Measurements from ENCODE around the gene DBNDD2.

DBNDD2 gene

GRCh38 chr20:45370571-45371160 is 37.4 kb upstream of the DBNDD2 start:
- H3K27ac Mint-ChIP-seq: no peak overlapping the region
- H3K4me1 Mint-ChIP-seq (ENCODE audit: low read depth): peaks cover 56% of the 10 kb centered on the region
- intact Hi-C loops (cut with micrococcal nuclease): loop anchor here (5.0 kb wide), 1 partner anchor 37 kb away; the partner anchor contains the start of gene DBNDD2
- no peak overlapping the region for H3K4me3 Mint-ChIP-seq
- peaks cover 54% of the 10 kb centered on the region for H3K36me3 Mint-ChIP-seq (ENCODE audit: low read depth)
- H3K27me3 Mint-ChIP-seq: peaks cover 8% of the 10 kb centered on the region
- H3K9me3 Mint-ChIP-seq: no peaks in the 10 kb centered on the region

GRCh38 chr20:45372241-45372640 is 35.8 kb upstream of the DBNDD2 start:
- H3K4me1 Mint-ChIP-seq (ENCODE audit: low read depth): peaks cover 43% of the 10 kb centered on the region

DNA sequence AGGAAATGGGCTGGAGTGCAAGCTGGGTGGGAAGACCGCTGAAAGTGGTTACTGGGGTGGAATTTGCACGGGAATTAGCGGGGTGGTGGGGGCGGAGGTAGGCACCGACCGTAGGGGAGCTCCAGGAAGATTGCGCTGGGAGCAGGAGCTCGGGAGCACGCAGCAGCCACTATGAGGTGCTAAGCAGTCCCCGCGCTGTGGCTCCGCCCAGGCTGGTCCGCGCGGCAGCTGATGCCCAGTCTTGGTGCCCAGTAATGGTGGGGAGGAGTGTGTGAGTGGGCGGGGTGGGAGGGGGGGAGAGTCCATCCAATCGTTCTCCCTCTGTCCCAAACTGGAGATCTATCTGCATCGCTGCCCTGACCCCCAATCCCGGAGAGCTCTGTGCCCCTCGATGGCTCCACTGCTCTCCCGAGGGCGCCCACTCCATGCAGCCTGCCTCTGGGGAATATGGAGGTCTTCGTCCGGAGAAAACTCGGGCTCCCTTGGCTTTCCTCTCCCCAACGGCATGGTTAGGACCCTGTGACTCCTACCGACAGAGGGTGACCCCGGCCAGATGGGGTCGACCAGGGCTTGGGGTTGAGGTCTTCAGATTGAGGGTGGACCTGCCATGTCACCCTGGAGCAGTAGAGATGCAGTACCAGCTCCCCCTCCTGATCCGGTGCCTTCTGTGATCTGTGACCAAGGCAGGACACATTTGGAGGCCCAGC is 35.3 kb upstream of the DBNDD2 start:
- Mint-ChIP-seq H3K36me3 (ENCODE audit: low read depth) (peaks cover 35% of the 10 kb centered on the region), H3K9me3 (no peaks in the 10 kb centered on the region), H3K4me1 (ENCODE audit: low read depth) (peaks cover 38% of the 10 kb centered on the region), H3K27ac (peak overlapping the region; percentile 70), H3K27me3 (peaks cover 8% of the 10 kb centered on the region), H3K4me3 (peak overlapping the region; percentile 68)
- intact Hi-C loops (cut with micrococcal nuclease): loop anchor here (5.0 kb wide), 1 partner anchor 35 kb away; the partner anchor contains the start of gene DBNDD2

More at GRCh38 chr20:45372241-45372640, 35.8 kb upstream of the DBNDD2 start:
- Mint-ChIP-seq H3K4me3 (peak overlapping the region; percentile 27), H3K27ac (peak overlapping the region; percentile 3), H3K36me3 (ENCODE audit: low read depth) (peaks cover 40% of the 10 kb centered on the region), H3K9me3 (no peaks in the 10 kb centered on the region), H3K27me3 (peaks cover 8% of the 10 kb centered on the region)
- intact Hi-C loops (cut with micrococcal nuclease): loop anchor here (5.0 kb wide), 1 partner anchor 35 kb away; the partner anchor contains the start of gene DBNDD2

DNA sequence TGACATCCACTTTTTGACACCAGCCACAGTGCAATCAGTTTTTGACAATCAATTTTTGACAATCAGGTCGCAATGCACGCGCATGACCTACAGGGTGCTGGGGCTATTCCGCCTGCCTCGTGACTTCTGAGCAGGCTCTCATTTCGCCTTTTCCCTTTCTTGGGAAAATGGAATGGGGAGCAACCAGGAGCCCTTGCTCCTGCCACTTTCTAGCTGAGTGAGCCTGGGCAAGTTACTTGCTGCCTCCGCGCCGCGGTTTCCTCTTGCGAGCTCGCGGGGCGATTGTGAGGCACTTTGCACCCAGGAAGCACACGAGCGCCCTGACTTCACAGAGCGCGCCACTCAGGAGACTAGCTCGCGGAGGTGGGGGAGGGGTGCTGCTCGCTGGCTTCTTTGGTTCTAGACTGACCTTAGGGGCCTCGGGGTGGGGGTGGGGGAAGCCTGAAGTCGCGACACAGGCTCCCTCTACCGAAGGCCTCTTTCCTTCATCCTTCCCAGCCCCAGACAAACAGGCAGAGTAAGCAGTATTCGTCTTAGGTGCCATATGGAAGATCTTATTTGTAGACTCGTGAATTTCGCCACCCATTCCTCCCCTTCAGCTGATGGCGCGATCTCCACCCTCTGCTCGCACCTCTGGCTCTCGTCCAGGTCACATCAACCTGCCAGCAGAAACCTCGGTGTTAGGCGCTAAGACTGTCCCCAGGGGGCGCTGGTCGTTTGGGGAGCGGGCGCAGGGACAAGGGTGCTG is 34.6 kb upstream of the DBNDD2 start:
- Mint-ChIP-seq H3K27me3 (peaks cover 8% of the 10 kb centered on the region), H3K36me3 (ENCODE audit: low read depth) (peaks cover 28% of the 10 kb centered on the region), H3K27ac (peak overlapping the region; percentile 70), H3K4me1 (ENCODE audit: low read depth) (peaks cover 31% of the 10 kb centered on the region), H3K9me3 (no peaks in the 10 kb centered on the region), H3K4me3 (peak overlapping the region; percentile 68)
- intact Hi-C loops (cut with micrococcal nuclease): loop anchor here (1.0 to 5.0 kb wide), 2 partner anchors 34 to 64 kb away; partner anchors contain the start of gene DBNDD2

- Mint-ChIP-seq H3K27me3 (peaks cover 8% of the 10 kb centered on the region), H3K36me3 (ENCODE audit: low read depth) (peaks cover 24% of the 10 kb centered on the region), H3K4me1 (ENCODE audit: low read depth) (peaks cover 25% of the 10 kb centered on the region), H3K4me3 (no peak overlapping the region), H3K9me3 (no peaks in the 10 kb centered on the region), H3K27ac (no peak overlapping the region)
- intact Hi-C loops (cut with micrococcal nuclease): loop anchor here (1.0 to 5.0 kb wide), 2 partner anchors 33 to 63 kb away; partner anchors contain the start of gene DBNDD2
These were observed 34.0 kb upstream of the DBNDD2 start for GRCh38 chr20:45374101-45374467.

DNA sequence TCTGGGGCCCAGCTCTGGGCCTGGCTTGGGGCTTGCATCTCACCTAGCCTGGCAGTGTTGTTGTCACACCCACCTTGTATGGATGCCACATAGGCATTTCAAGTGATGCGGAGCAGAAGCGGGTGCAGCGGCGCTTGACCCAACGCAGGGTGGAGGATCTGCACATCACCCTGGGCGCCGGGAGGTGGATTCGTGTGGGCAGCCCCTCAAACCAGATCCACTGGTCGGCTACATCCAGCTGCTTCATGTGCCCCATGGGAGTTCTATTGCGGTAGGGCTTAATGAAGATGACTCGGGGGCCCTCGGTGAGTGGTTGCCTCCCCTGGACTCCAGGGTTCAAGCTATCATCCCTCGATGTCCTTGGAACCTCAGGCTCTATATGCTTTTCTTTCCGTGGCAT is 33.1 kb upstream of the DBNDD2 start:
- no peaks in the 10 kb centered on the region for H3K9me3 Mint-ChIP-seq

GRCh38 chr20:45377269-45377668 is 30.8 kb upstream of the DBNDD2 start:
- peaks cover 23% of the 10 kb centered on the region for H3K4me1 Mint-ChIP-seq (ENCODE audit: low read depth)
- H3K27ac Mint-ChIP-seq: no peak overlapping the region
- peaks cover 13% of the 10 kb centered on the region for H3K36me3 Mint-ChIP-seq (ENCODE audit: low read depth)
- intact Hi-C loops (cut with micrococcal nuclease): no loop called here
- no peaks in the 10 kb centered on the region for H3K9me3 Mint-ChIP-seq
- H3K27me3 Mint-ChIP-seq: peaks cover 4% of the 10 kb centered on the region
- H3K4me3 Mint-ChIP-seq: no peak overlapping the region

More for the DNA sequence above, 33.1 kb upstream of the DBNDD2 start:
- Mint-ChIP-seq H3K27me3 (peaks cover 8% of the 10 kb centered on the region), H3K4me3 (no peak overlapping the region), H3K4me1 (ENCODE audit: low read depth) (peaks cover 24% of the 10 kb centered on the region), H3K27ac (no peak overlapping the region), H3K36me3 (ENCODE audit: low read depth) (peaks cover 24% of the 10 kb centered on the region)
- intact Hi-C loops (cut with micrococcal nuclease): loop anchor here (1.0 to 5.0 kb wide), 2 partner anchors 32 to 62 kb away; partner anchors contain the start of gene DBNDD2

GRCh38 chr20:45378191-45378590 is 29.9 kb upstream of the DBNDD2 start, which contains the start of gene TP53TG5:
Gene TP53TG5 (minus strand): TSS chr20:45378325. CDS start chr20:45378236, 89 bp downstream.
- Mint-ChIP-seq H3K27ac (no peak within 1 kb of the TSS), H3K9me3 (no peaks in the 10 kb centered on the region), H3K27me3 (no peaks in the 10 kb centered on the region), H3K4me3 (no peak within 1 kb of the TSS), H3K4me1 (ENCODE audit: low read depth) (peaks cover 14% of the 10 kb centered on the region), H3K36me3 (ENCODE audit: low read depth) (peaks cover 12% of the 10 kb centered on the region)
- intact Hi-C loops (cut with micrococcal nuclease): no loop called here

- Mint-ChIP-seq H3K4me1 (ENCODE audit: low read depth) (peaks cover 5% of the 10 kb centered on the region), H3K36me3 (ENCODE audit: low read depth) (no peaks in the 10 kb centered on the region), H3K4me3 (no peak overlapping the region), H3K27ac (no peak overlapping the region), H3K9me3 (no peaks in the 10 kb centered on the region), H3K27me3 (peaks cover 5% of the 10 kb centered on the region)
- intact Hi-C loops (cut with micrococcal nuclease): no loop called here
These were observed 20.8 kb upstream of the DBNDD2 start for GRCh38 chr20:45387274-45387673.

DNA sequence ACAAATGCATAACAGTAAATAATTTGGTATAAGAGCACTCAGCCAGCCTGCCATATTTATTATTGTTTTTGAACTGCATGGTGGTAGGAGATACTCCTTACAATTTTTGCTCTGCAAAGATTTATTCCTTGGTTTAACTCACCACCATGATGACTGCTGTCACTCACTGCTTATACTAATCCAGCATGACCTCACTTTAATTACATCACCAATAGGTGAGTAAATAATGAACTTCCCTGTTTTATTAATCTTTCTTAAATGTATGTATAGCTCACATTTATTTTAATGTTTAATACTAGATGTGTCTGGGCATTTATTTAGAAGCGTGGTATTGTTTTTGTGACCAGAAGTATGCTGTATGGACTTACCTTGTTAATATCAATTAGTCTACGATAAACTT is 17.2 kb upstream of the DBNDD2 start:
- Mint-ChIP-seq H3K27ac (no peak overlapping the region), H3K9me3 (no peaks in the 10 kb centered on the region), H3K36me3 (ENCODE audit: low read depth) (peaks cover 5% of the 10 kb centered on the region), H3K4me1 (ENCODE audit: low read depth) (peaks cover 5% of the 10 kb centered on the region), H3K4me3 (no peak overlapping the region), H3K27me3 (peaks cover 4% of the 10 kb centered on the region)
- intact Hi-C loops (cut with micrococcal nuclease): no loop called here

GRCh38 chr20:45391559-45391958 is 16.5 kb upstream of the DBNDD2 start:
- Mint-ChIP-seq H3K9me3 (no peaks in the 10 kb centered on the region), H3K4me1 (ENCODE audit: low read depth) (peaks cover 5% of the 10 kb centered on the region), H3K27me3 (peaks cover 4% of the 10 kb centered on the region), H3K4me3 (no peak overlapping the region), H3K27ac (no peak overlapping the region), H3K36me3 (ENCODE audit: low read depth) (peaks cover 7% of the 10 kb centered on the region)
- intact Hi-C loops (cut with micrococcal nuclease): no loop called here

DNA sequence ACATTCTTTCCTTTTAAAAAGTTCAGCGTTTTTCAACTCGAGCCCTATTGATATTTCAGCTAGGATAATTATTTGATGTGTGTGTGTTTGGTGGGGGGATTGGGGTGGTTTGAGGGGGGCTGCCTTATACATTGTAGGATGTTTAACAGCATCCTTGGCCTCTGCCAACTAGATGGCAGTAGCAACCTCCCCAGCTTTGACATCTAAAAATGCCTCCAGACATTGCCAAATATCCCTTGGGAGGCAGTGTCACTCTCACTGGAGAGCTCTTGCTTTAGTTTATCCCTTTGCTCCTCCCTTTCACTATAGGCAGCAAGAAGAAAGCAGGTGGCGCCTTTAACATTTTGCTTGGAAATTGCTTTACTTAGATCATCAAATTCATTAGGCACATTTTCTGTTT is 15.4 kb upstream of the DBNDD2 start:
- intact Hi-C loops (cut with micrococcal nuclease): no loop called here
- Mint-ChIP-seq H3K9me3 (no peaks in the 10 kb centered on the region), H3K36me3 (ENCODE audit: low read depth) (peaks cover 7% of the 10 kb centered on the region), H3K4me3 (no peak overlapping the region), H3K27me3 (peaks cover 4% of the 10 kb centered on the region), H3K4me1 (ENCODE audit: low read depth) (peaks cover 5% of the 10 kb centered on the region), H3K27ac (no peak overlapping the region)

- no peak overlapping the region for H3K4me3 Mint-ChIP-seq
- intact Hi-C loops (cut with micrococcal nuclease): no loop called here
- peaks cover 4% of the 10 kb centered on the region for H3K27me3 Mint-ChIP-seq
These were observed 13.6 kb upstream of the DBNDD2 start for GRCh38 chr20:45394221-45395113.

More at GRCh38 chr20:45394221-45395113, 13.6 kb upstream of the DBNDD2 start:
- Mint-ChIP-seq H3K27ac (no peak overlapping the region), H3K36me3 (ENCODE audit: low read depth) (peaks cover 10% of the 10 kb centered on the region), H3K9me3 (peaks cover 8% of the 10 kb centered on the region), H3K4me1 (ENCODE audit: low read depth) (peaks cover 5% of the 10 kb centered on the region)

Measured in dendritic cell treated with granulocyte-macrophage colony-stimulating factor and Interleukin-4, amounts not matched to agents 40 ng/mL and 50 ng/mL, for 4 days (primary cell).